HCEC 1CT (cell line): ENCODE data around the gene MICAL3.

Experiments used
- DNase-seq: peaks from one replicate; pipeline ENCODE4 v3.0.0-alpha.2; 2017

The MICAL3 gene

DNA sequence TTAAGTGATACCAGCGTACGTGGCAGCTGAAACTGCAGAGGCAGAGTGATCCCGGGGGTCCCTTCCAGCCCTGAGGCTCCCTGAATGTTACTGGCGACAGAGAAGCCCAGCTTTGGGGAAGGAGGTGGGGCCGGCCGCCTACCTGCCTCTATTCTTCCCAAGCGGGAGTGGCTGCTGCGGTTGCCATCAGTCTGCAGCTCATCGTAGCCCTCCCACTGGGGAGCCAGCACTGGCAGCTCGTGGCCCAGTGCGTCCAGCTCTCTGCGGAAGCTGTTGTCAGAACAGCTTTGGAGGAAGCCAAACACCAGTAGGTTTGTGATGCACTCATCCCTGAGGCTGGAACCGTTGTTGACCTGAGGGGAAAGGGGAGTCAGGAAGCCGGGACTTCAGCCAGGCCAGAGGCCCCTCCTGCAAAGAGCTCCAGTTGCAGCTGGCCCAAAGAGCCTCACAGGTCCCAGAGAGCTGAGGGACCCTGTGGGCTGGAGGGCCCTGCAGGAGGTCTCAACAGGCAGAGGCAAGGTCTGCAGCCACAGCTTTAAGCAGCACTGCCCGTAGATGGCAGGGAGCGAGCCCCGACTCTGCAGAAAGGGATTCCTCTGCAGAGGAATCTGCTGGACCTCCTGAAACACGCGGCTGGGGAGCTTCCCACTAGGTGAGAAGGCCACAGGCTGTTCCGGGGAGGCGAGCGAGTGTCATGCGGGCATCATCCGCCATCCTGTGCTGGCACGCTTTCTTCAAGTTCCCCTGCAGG is 280.5 kb downstream of the MICAL3 start:
- no peak for DNase-seq

DNA sequence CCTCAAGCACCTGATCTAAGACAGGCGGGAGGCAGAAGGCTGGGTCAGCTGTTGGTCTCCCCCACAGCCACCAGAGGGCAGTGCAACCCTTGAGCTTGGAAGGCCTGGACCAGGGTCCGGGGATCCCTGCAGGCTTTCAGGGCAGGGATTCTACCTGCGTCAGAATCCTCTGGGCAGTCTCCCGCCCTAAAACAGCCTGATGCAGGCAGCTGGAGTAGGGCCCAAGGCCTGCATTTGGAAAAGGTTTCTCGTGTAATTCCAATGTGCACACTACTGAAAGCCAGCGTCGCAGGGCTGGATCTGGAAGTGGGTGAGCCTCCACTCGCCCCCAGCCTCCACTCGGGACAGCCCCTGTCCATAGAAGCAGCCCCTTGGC is 281.8 kb downstream of the MICAL3 start:
- DNase-seq, result peak; percentile 34

DNA sequence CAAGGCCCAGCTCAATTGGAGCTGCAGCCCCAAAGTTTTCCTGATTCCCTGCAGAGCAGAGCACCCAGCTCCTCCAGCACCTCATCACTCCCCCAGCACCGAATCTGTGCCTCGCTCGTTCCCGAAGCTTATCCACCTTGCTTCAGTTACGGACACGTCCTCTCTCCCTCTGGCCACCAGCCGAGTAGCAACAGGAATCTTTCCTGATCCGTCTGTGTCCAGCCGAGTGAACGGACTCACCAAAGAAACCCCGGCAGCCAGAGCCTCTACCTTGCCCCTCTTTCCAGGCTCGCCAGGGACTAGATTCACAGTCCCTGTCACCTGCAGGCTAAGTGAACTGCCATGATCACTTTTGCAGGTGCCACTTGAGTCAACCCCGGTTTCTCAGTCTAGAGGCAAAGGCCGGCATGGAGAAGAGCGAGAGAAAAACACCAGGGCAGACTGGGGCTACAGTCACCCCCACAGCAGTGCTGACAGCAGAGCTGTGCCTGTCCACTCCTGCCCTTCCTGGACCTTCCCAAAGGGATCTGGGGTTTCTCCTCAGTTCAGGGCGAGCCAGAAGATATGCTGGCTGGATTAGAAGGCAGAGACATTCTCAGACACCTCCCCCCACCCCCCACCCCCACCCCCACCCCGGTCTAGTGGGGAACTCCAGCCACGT is 282.4 kb downstream of the MICAL3 start:
- DNase-seq, result no peak

DNA sequence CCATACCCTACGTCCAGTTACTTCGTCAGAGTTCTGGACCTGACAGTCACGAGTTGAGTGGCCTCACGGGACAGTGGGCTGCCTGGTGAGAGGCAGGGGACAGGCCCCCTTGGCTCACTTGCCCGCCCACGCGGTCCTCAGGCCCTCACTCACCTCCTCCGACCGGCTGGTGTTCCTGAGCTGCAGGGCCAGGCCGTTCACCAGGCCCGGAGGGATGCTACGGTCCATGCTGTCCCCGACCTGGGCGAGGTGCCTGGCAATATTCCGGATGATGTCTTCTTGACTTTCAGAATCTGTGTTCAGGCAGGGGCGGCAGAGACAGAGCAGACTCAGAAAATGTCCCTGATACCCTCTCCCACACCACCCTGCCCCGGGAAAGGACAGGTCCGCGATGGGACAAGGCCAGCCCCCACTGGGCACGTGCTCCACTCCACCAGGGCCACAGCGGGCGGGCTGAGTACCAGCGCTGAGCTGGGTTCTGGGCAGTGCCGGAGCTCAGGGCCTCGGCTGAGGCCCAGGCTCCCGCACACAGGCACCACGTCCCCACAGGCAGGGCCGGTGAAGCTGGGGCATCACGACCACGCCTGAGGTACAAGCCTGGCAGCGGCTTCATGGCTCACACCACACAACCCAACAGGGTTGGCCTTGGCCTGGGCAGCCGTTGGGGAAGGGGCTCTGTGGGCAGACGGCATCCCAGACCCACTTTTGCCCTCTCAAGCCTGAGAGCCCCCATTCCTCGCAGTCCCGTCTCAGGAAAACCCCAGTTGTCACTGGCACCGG is 285.0 kb downstream of the MICAL3 start:
- DNase-seq, result no peak

DNA sequence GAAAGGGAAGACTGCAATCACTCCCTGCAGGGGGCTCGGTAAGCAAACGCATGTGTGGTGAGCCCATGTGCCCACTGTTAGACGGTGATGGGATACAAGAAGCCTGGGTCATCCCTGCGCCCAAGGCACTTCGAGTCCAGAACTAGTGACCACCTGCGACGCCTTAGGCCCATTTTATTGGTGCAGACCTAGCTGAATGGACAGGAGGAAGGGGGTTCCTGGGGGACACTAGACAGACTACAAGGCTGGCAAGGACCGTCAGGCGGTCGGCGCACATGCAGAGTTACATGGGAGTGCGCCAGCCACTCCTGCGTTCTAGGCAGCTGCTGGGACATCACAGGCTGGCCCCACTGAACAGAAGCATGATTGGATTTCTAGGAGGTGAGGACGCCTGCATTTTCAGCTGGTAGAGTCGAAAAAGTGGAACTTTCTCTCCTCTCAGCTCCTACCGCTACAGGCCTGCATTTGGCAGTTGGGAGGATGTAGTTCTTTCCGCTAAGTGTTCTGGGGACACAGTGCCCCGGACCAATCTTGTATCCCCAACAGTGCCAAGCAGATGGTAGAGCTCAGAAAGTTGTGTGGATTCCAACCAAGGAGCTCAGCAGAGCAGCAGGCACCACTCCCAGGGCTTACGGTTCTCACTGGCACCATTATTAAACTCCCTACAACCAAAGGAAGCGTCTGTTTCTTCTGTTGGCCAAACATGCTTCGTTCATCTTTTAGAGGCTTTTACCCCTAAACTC is 285.8 kb downstream of the MICAL3 start:
- DNase-seq, result no peak
